DMS79 (cell line): ENCODE measurements around the gene NUP93.

Source experiments
- DNase-seq: peaks from one replicate; lab custom pipeline; 2025; lab: John Stamatoyannopoulos, UW

Gene NUP93

DNA sequence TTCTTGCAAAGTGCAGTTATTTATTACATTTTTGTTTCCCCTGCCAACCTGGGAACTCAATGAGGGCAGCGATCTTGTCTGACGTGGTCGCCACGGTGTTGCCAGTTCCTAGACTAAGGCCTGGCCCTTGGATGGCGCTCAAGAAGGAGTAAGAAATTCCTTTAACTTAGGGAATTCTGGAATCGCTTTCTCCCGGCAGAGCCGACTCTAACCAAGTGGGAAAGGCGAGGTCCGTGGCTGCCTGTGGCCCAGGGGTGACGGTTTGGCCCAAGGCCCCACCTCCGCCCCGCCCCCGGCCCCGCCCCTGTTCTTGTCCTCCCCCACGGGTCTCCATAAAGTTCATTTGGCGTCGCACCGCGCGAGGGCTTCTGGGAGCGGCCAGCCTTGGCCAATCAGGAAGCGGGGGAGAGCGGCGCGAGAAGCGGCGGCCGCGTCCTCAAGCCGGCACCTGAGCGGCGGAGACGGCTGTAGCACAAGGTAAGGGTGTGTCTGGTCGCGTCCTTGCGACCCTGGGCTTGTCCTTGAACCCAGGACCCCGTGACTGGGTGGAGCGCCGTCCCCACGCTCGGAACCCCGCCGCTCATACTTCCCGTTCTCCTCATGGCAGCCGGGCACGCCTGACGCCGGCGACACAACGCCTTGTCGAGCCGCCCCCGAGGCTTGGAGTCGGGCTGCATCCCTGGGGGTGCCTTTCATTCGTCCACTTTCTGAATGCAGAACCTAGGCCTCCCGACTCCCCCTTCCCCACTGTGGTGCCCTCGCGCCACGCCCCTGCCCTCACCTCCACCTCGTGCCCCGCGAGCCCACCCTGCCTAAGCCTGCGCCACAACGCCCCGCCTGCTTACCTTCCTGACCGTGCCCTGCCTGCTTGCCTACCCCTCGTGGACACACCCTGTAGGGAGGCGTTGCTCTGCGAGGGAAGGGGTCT is at the start of gene NUP93:
TSS of gene NUP93 (plus strand) at position 395 of the 928 bp plus-strand sequence. CDS start 18,119 bp downstream, outside the sequence.
- DNase-seq, result peak; percentile 63

DNA sequence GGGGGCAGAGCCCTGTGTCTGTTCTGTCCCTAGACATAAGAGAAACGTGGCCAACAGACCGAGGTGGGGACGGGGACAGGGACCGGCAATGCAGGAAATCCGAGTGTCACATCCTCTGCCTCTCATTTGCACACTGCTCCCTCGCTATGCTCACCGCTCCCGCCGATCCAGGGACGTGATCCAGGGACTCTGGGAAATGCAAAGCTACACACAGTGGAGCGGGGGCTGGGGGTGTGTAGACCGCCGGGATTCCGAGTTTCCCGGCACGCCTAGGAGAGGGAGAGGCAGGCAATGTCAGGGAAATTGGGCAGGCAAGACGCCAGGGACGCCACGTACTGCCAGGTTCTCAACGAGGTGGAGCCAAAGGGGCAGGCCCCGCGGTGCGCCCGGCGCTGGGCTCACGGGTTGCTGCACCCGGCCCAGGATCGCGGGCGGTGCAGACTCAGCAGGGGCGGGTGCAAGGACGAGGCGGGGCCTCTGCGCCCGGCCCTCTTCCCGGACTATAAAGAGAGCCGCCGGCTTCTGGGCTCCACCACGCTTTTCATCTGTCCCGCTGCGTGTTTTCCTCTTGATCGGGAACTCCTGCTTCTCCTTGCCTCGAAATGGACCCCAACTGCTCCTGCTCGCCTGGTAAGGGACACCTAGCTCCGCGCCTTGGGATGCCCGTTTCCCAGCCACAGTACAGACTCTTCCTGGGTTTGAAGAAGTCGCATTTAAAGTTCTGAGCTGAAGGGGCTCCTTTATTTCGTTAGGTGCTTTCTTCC is 47.8 kb upstream of the NUP93 start, which contains the start of gene MT1X:
TSS of gene MT1X (plus strand) at position 532 of the 764 bp plus-strand sequence. CDS start at position 603, 71 bp downstream.
- peak; percentile 60 for DNase-seq

DNA sequence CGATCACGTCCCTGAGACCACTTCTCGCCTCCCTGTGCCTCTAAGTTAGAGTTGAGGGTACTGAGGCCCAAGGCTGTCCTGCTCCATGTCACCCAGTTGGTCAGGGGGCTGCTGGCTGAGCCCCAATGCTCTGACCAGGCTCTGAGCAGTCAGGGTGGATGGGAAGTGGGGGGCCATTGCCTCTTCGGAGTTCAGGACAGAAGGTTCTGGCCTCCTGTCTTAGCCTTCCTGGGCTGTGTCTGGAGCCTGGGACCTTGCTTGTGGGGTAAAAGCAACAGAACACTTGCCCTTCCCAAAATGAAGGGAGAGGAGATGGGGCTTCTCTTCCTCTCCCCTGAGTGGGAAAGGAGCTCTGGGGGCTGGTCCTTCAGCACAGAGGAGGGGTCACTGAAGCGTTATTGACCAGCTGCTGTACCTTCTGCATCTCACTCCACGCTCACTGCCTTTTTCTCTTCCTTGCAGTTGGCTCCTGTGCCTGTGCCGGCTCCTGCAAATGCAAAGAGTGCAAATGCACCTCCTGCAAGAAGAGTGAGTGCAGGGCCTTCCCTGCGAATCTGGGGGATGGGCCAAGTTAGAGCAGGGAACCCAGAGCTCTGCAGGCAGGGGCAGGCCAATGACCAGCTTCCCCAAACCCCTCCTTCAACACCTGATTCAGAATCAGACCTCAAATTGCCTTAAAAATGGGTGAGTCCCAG is 47.1 kb upstream of the NUP93 start:
- DNase-seq, result no peak

DNA sequence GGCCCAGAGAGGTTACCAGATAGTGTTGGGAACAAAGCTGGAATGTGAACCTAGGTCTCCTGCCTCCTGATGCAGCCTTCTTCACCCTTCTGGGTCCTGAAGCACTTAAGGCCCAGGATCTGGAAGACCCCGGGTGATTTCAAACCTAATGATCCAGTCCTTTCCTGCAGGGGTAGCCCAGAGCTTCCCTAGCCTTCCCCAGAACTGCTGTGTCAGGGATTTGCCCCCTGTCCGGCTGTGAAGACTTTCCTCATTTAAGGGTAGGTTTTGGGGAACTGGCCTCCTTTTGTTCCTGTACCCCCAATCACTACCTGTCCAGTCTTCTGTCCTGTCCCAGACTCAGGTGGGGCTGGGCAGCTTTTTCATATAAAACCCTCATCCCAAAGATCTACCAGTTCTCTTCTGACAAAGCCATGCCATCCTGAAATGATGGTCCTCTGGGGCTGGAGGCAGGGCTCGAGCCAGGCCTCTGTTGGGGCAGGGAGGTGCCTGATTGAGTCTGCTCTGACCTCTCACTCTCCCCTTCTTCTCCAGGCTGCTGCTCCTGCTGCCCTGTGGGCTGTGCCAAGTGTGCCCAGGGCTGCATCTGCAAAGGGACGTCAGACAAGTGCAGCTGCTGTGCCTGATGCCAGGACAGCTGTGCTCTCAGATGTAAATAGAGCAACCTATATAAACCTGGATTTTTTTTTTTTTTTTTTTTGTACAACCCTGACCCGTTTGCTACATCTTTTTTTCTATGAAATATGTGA is 46.3 kb upstream of the NUP93 start:
- no peak for DNase-seq

DNA sequence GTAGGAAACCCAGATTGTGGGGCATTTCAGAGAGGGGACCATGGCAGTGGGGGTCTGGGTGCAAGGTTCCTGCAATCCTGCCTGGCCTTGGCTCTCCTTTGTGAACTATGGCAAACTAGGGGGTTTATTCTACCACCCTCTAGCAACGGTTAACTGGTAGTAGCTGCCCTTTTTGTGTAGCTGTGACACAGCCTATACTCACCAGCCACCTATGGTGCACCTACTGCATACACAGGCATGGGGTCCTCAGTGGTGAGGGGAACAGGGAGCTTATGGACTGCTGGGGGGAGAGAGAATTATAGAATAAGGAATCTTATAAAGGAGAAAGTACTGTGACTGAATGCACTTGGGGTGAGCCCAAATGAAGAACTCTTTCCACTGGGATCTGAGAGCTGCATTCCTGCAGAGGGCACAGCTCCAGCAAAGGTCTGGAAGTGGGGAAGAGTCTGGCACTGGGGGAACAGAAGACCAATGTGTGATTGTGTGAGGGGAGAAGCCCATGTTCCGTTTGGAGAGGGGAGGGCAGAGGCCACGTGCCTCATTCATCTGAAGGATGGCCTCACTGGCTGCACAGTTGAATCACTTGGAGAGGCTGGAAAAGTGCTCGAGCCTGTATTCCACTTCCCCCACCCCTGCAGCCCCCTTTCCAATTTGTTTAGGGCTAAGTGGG is 45.5 kb upstream of the NUP93 start:
- no peak for DNase-seq

- DNase-seq, result no peak
Measured at GRCh38 chr16:56684926-56685590, 44.9 kb upstream of the NUP93 start.

DNA sequence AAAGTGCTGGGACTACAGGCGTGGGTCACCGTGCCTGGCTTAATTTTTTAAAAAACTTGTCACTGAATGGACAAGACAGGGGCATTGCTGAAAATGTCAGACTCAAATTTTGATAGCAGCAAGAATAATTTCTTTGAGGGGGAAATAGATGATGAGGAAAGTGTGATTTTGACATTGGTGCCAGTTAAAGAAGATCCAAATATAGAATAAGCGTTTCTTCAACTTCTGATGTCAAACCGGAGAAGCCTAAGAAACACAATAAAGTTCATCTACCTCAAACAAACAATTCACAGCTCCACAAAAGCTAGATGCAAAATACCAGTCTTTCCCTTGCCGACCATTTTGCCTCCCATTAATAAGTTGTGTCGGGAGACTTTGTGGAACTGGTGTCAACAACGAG is 43.2 kb upstream of the NUP93 start:
- DNase-seq, result no peak

DNA sequence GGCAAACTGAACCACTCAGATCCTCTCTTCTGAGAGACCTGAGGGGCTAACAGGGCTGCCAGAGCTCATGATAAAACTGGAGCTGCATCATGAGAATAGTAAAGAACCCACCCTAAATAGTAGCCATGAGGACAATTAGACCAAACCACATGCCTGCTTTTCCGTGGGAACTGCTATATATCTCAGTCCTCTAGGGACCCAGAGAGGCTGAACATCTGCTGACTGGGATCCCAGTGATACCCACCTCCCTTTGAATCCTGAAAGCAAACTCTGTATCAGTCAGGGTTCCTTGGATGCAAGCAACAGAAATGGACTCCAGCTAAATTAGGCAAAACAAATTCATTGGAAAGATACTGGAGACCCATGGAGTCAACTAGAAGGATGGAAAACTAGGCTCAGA is 41.2 kb upstream of the NUP93 start:
- no peak for DNase-seq

GRCh38 chr16:56689171-56689570 is 40.8 kb upstream of the NUP93 start:
- DNase-seq, result no peak

DNA sequence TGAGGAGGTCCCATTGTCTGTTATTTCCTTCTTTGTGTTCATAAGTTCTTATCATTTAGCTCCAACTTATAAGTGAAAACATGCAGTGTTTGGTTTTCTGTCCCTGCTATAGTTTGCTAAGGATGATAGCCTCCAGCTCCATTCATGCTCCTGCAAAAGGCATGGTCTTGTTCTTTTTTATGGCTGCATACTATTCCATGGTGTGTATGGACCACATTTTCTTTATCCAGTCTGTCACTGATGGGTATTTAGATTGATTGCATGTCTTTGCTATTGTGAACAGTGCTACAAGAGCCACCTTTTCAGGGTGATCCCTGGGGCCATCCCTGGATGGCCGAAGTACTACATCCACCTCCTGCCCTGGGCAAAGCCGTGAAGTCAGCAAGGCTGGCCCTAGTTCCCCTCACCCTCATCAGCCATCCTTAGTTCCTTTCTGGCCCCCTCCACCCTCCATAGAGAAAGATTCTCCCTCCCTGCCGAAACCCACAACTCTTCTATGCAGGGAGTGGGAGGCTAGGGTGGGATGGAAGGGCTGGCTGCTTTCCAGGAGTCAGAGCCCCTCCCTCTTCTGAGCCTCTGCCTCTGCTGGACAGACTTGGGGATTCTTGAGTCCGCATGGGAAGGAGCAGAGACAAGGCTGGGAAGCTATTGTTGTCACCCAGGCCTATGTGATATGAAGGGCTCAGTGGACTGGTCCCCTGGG is 39.4 kb upstream of the NUP93 start:
- no peak for DNase-seq

DNA sequence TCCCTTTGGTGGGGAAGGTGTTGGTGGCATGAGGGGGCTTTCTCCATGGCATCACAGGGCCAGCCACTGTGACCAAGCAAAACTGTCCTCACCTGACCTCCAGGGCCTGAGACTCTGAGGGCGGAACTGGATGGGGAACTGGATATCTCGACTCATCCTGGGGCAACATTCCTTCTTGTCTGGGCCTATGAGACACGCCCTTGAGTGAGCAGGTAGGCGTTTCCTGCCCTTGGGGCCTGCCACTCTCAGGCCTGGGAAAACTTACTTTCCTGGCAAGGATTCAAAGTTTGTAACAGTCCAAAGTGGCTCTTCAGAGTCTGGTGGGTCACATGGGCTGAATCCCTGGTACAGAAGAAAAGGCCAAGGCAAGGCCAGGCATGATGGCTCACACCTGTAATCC is 38.0 kb upstream of the NUP93 start:
- DNase-seq, result peak; percentile 58

GRCh38 chr16:56695246-56695645 is 34.7 kb upstream of the NUP93 start:
- DNase-seq, result no peak

DNA sequence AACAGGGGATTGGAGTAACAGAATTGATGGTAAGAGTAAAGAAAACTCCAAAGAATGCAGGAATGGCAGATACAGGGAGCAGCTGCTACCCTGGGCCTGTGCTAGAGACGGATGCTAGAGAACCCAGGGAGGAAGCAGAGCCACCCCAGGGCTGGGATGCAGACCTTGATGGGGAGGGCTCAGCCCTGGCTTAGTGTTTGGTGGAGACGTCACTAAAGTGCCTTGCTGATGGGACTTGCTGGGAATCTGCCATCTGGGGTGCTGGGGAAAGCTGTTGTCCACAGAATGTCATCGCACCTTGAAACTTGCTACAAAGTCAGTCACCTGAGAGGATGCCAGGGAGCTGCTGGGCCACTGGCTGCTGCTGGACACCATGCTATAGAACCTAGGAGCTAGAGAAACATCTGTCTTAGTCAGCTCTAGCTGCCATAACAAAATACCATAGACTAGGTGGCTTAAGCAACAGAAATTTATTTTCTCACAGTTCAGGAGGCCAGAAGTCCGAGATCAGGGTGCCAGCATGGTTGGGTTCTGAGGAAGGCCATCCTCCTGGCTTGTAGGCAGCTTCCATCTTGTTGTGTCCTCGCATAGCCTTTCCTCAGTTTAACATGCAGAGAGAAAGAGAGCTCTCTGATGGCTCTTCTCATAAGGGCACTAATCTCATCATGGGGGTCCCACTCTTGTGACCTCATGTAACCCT is 32.3 kb upstream of the NUP93 start:
- no peak for DNase-seq

GRCh38 chr16:56700195-56700594 is 29.7 kb upstream of the NUP93 start:
- DNase-seq, result no peak

DNA sequence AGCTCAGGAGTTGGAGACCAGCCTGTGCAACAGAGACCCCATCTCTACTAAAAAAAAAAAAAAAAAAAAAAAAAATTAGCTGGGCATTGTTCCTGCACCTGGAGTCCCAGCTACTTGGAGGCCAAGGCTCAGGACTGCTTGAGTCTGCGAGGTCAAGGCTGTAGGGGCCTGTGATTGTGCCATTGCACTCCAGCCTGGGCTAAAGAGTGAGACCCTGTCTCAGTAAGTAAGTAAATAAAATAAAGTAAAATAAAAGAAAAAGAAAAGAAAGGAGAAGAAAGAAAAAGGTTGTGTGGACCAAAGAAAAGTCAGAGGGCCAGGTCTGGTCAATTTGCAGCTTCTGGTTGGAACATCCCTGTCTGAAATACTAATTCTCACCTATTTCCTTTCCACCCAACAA is 29.3 kb upstream of the NUP93 start:
- DNase-seq, result no peak

GRCh38 chr16:56701534-56701933 is 28.4 kb upstream of the NUP93 start:
- no peak for DNase-seq

DNA sequence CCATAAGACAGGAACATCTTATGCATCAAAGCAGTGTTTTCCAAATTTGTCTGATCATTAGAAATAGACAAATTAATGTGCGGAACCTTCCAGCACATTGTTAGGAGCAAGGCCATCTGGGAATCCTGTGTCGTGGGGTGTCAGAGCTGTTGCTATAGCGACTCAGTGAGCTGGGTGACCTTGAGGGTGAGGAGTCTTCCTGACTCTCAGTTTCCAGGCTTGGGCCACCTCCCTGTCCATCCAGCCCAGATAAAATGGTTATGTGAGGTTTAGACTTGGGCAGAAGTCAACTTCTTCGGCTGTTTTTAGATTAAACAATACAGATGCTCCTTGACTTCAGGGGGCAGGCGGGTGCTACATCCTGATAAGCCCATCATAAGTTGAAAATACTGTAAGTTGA is 27.1 kb upstream of the NUP93 start:
- DNase-seq, result no peak

DNA sequence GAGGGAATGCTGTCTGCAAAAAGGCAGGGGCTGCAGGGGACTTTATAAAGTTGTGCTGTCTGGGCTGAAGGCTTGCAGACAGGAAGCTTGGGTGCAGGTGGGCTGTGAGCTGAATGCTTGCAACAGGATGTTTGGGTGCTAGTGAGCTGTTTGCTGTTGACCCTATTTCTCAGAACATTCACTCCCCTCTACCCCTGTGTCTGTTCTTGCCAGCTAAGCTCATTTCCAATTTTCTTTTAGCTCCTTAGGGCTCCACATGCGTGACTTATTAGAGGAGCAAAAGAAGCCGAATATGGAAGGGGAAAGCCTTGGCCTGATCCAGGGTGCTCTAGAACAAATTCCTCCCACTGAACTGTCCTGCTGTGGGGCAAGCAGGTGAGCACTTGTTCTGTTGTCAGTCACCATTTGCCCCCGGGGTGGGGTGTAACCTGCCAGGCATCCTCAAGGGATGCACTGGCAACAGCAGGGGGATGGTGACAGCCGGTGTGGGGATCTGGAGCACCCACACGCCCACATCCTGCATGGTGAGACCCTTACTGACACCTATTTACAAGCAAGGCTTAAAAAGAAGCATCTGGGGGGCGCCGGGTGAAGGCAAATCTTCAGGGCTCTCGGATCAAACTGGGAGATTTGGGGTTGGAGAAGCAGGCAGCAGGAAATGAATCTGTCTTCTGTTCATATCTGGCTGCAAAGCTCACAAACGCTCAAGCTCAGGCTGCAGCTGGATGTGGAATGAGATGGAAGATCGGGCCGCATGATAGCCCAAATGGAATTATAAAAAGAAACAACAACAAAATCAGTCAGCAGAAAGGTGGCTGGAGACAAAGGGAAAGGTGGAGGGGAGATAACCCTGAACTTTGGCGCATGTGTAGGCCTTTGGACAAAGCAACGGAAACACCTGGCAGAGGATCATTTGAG is 21.1 kb upstream of the NUP93 start:
- DNase-seq, result no peak
